ENCODE data around the gene TFB2M.
"Not testable (repeated sequence)": the region's sequence is repeated elsewhere in the genome, so short reads cannot be mapped to it uniquely, and the experiment has no call there.

TFB2M gene, protein sequence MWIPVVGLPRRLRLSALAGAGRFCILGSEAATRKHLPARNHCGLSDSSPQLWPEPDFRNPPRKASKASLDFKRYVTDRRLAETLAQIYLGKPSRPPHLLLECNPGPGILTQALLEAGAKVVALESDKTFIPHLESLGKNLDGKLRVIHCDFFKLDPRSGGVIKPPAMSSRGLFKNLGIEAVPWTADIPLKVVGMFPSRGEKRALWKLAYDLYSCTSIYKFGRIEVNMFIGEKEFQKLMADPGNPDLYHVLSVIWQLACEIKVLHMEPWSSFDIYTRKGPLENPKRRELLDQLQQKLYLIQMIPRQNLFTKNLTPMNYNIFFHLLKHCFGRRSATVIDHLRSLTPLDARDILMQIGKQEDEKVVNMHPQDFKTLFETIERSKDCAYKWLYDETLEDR

GRCh38 chr1:246566128-246566812, at the start of gene TFB2M, which contains the start of gene CNST:
Gene TFB2M, minus strand, starts transcription at chr1:246566261. Its CDS starts 123 bp downstream, at chr1:246566138.
Gene CNST, plus strand, starts transcription at chr1:246566456. Its CDS starts 25,107 bp downstream, at chr1:246591563.
- DNase-seq, result peak; percentile 98

GRCh38 chr1:246613096-246613758, 47.2 kb upstream of the TFB2M start:
- no peak for DNase-seq

DNA sequence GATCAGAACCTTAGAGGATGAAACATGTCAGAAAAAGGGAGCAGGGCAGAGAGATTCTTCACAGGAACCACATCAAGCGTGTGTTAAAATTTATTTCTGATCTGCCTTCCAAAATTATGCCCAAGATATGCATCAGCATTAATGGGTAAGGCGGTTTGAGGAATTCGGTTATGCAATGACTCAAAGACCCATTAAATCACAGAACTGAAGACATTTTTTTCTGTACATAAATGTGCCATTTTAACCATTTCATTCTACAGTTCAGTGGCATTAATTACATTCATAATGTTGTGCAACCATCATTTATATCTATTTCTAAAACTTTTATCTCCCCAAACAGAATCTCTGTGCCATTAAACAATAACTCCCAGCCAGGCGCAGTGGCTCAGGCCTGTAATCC, 43.6 kb upstream of the TFB2M start:
- DNase-seq, result no peak

GRCh38 chr1:246608616-246609376, 42.7 kb upstream of the TFB2M start:
- peak; percentile 61 for DNase-seq

DNA sequence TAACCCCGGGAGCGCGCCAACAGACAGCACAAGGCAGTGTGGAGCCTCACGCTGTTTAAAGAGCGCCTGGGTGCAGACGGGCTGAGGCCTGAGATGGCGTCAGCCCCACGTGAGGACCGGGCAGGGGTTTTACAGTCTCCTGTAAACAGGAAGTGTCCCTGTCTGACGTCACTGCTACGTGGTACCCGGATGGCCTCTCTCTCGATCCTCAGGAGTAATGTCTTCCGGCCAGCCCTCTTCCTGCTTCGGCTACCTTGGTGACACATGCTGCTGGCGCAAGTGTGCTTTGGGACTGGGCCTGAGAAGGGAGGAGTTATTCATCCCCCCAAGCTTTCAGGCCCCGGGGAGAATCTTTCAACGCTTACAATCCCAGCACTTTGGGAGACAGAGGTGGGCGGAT, 41.4 kb upstream of the TFB2M start:
- no peak for DNase-seq

GRCh38 chr1:246605231-246605630, 39.2 kb upstream of the TFB2M start:
- DNase-seq, result not testable (repeated sequence)

GRCh38 chr1:246602194-246602593, 36.1 kb upstream of the TFB2M start:
- no peak for DNase-seq

GRCh38 chr1:246600579-246600978, 34.5 kb upstream of the TFB2M start:
- DNase-seq, result no peak

DNA sequence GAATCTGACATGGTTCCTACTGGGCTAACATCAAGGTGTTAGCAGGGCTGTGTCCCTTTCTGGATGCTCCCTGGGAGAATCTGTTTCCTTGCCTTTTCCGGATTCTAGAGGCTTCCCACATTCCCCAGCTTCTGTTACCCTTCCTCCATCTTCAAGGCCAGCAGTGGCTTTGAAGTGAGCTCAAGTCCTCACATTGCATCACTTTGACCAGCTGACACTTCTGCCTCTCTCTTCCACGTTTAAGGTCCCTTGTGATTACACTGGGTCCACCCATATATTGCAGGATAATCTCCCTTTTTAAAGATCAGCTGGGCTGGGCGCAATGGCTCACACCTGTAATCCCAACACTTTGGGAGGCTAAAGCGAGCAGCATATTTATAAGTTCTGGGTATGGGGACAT, 33.3 kb upstream of the TFB2M start:
- DNase-seq, result no peak

DNA sequence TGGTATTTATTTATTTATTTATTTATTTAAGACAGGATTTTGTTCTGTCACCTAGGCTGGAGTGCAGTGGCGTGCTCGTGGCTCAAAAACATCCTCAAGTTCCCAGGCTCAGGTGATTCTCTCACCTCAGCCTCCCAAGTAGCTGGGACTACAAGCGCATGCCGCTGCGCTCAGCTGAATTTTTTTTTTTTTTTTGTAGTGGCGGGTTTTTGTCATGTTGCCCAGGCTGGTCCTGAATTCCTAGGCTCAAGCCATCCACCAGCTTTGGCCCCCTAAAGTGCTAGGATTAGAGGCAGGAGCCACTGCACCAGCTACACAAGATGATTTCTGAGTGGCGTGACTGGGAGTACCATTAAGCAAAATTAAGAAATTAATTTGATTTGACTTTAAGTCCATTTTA, 31.9 kb upstream of the TFB2M start:
- no peak for DNase-seq

GRCh38 chr1:246597340-246597739, 31.3 kb upstream of the TFB2M start:
- DNase-seq, result no peak

- DNase-seq, result no peak
Observed at GRCh38 chr1:246595146-246595545, 29.1 kb upstream of the TFB2M start.

GRCh38 chr1:246592695-246593094, 26.6 kb upstream of the TFB2M start:
- no peak for DNase-seq

- DNase-seq, result no peak
Observed at GRCh38 chr1:246591958-246592357, 25.9 kb upstream of the TFB2M start.

DNA sequence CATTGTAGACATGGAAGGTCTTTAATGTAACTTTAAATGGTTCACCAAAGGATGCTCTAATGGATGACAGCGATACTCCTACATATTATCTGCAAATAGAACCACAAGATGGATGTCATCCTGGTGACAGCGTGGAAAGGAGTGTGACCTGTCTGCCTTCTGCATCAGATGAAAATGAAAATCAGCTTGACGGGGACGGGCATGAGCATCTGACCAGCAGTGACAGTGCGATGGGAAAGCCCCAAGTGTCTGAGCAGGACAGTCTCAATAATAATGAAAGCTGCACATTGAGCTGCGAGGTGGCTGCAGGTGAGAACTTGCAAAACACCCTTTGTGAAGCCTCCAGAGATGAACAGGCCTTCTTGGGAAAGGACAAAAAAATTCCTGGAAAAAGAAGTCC, 25.4 kb upstream of the TFB2M start:
- no peak for DNase-seq

- DNase-seq, result no peak
Observed at GRCh38 chr1:246591047-246591446, 25.0 kb upstream of the TFB2M start.

DNA sequence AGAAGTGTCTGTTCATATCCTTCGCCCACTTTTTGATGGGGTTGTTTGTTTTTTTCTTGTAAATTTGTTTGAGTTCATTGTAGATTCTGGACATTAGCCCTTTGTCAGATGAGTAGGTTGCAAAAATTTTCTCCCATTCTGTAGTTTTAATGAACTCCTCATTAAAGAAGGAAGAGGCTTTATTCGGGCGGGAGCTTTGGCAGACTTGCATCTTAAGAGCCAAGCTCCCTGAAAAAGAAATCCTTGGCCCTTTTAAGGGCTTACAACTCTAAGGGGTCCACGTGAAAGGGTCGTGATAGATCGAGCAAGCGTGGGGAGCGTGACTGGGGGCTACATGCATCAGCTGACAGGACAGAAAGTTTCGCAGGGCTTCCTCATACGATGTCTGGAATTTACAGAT, 23.9 kb upstream of the TFB2M start:
- DNase-seq, result not testable (repeated sequence)

DNA sequence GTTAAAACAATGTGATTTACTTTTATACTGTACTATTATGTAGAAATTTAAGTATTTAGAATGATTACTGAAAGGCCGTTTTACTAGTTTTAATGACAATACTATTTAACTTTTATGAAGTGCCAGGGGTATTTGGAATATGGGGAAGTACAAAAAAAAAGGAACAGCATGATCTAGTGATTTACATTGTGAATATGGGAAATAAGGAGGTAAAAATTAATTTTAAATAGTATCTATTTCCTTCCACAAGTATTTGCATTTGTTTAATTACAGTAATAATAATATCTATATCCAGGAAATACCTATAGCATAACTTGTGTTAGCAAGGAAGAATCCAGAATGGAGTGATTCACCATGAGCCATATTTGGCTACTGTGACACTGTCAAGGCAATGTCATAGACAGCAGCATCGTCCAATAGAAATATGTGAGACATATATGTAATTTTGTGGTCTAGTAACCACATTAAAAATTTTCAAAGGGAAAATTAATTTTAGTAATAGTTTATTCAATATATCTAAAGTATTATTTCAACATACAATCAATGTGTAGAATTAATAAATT, 22.2 kb upstream of the TFB2M start:
- no peak for DNase-seq

DNA sequence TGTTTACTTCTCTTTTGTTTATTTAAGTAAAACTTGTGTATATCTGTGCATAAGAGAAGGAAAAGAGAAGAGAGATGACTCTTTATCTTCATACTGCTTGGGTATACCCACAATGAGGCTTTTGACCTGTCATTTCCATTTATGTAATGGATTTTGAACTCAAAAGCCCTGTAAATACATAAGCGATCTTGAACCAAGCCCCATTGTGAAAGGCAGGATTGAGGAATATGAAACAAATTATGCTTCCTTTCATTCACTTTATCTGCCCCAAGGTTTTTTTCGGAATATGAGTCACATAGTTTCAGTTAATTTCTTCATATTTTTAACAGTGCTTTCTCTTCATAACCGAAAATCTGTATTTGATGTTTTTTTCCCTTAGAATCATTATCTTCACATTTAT, 21.5 kb upstream of the TFB2M start:
- peak; percentile 83 for DNase-seq

- no peak for DNase-seq
Observed at GRCh38 chr1:246587032-246587431, 21.0 kb upstream of the TFB2M start.

- DNase-seq, result no peak
Observed at GRCh38 chr1:246583448-246584185, 17.6 kb upstream of the TFB2M start.

DNA sequence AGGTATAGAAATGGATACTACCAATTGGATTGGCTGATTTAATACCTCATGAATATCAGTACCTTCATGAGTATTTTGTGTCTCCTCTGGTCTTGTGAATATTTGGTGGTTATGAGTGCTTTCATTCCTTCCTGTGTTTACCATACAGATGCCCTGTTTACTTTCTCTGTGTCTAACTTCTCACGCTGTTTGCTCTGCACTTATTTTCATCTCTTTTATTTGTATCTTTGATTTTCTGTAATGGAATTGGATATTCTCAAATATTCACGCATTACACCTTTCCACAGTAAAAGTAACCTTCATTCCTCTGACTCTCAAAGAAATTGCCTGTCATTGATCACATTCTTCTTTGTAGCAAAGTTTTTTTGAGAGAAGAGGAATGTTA, 17.0 kb upstream of the TFB2M start:
- no peak for DNase-seq
